ENCODE results near the gene CCSER1.
"Not testable (repeated sequence)": the region's sequence is repeated elsewhere in the genome, so short reads cannot be mapped to it uniquely, and the experiment has no call there.

The CCSER1 gene

GRCh38 chr4:91207535-91207934 lies 1080.3 kb downstream of the CCSER1 start:
- H3K4me3 ChIP-seq (ENCODE audit: low read depth, low read length), result no peak overlapping the region
- TF ChIP-seq, protein P1, sequence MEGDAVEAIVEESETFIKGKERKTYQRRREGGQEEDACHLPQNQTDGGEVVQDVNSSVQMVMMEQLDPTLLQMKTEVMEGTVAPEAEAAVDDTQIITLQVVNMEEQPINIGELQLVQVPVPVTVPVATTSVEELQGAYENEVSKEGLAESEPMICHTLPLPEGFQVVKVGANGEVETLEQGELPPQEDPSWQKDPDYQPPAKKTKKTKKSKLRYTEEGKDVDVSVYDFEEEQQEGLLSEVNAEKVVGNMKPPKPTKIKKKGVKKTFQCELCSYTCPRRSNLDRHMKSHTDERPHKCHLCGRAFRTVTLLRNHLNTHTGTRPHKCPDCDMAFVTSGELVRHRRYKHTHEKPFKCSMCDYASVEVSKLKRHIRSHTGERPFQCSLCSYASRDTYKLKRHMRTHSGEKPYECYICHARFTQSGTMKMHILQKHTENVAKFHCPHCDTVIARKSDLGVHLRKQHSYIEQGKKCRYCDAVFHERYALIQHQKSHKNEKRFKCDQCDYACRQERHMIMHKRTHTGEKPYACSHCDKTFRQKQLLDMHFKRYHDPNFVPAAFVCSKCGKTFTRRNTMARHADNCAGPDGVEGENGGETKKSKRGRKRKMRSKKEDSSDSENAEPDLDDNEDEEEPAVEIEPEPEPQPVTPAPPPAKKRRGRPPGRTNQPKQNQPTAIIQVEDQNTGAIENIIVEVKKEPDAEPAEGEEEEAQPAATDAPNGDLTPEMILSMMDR (IDR thresholded peaks at IDR 0.05; ENCODE audit: borderline replicate concordance, insufficient read depth, low read depth, low read length), result no peak

DNA sequence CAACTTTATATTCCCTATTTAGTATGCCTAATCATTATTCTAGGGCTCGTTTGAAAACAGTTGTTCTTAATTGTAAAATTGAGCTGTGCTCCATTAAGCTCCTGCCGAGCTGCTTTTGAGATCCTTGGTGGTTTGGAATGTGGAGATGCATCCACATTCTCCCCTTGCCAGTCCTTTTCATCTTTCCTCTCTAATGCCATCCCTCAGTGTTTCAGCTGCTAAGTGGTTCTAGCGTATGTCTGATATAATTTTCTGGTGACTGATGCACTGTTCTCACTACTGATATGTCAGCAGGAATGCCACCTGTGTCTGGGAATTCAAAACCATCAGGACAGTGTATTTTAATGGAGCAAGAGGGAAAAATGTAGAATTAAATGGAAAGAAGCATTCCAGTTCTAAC lies 1085.0 kb downstream of the CCSER1 start:
- TF ChIP-seq, protein P1 (IDR thresholded peaks at IDR 0.05; ENCODE audit: borderline replicate concordance, insufficient read depth, low read depth, low read length), result no peak
- no peak overlapping the region for H3K4me3 ChIP-seq (ENCODE audit: low read depth, low read length)

DNA sequence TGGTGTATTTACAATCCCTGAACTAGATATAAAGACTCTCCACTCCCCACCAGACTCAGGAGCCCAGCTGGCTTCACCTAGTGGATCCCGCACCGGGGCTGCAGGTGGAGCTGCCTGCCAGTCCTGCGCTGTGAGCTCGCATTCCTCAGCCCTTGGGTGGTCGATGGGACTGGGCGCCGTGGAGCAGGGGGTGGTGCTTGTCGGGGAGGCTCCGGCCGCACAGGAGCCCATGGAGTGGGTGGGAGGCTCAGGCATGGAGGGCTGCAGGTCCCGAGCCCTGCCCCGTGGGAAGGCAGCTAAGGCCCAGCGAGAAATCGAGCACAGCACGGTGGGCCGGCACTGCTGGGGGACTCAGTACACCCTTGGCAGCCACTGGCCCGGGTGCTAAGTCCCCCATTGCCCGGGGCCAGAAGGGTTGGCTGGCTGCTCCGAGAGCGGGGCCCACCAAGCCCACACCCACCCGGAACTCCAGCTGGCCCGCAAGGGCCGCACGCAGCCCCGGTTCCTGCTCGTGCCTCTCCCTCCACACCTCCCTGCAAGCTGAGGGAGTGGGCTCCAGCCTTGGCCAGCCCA lies 1090.7 kb downstream of the CCSER1 start:
- H3K4me3 ChIP-seq (ENCODE audit: low read depth, low read length), result not testable (repeated sequence)

GRCh38 chr4:91220315-91220714 lies 1093.1 kb downstream of the CCSER1 start:
- no peak overlapping the region for H3K4me3 ChIP-seq (ENCODE audit: low read depth, low read length)
- TF ChIP-seq, protein P1 (IDR thresholded peaks at IDR 0.05; ENCODE audit: borderline replicate concordance, insufficient read depth, low read depth, low read length), result no peak

DNA sequence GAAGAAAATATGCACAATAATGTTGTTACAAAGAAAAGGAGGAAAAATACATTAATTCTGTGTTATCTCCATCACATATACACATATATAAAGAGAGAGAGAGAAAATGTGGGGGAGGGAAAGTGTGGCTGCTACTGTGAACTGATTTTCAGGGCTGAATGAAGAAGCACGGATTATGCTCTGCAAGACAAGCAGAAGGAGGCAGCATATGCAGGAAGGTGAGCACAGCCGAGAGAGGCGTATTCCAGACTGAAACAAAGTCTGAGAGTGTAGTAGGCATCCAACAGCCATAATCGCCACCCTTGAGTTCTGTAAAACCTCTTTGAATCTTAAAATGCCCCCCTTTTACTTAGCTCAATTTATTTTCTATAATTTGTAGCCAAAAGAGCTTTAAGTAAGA lies 1094.8 kb downstream of the CCSER1 start:
- no peak overlapping the region for H3K4me3 ChIP-seq (ENCODE audit: low read depth, low read length)
- TF ChIP-seq, protein P1 (IDR thresholded peaks at IDR 0.05; ENCODE audit: borderline replicate concordance, insufficient read depth, low read depth, low read length), result no peak

GRCh38 chr4:91226867-91227266 lies 1099.7 kb downstream of the CCSER1 start:
- no peak overlapping the region for H3K4me3 ChIP-seq (ENCODE audit: low read depth, low read length)
- TF ChIP-seq, protein P1 (IDR thresholded peaks at IDR 0.05; ENCODE audit: borderline replicate concordance, insufficient read depth, low read depth, low read length), result no peak

- H3K4me3 ChIP-seq (ENCODE audit: low read depth, low read length), result no peak overlapping the region
- TF ChIP-seq, protein P1 (IDR thresholded peaks at IDR 0.05; ENCODE audit: borderline replicate concordance, insufficient read depth, low read depth, low read length), result no peak
Measured at GRCh38 chr4:91228659-91229058, 1101.5 kb downstream of the CCSER1 start.

DNA sequence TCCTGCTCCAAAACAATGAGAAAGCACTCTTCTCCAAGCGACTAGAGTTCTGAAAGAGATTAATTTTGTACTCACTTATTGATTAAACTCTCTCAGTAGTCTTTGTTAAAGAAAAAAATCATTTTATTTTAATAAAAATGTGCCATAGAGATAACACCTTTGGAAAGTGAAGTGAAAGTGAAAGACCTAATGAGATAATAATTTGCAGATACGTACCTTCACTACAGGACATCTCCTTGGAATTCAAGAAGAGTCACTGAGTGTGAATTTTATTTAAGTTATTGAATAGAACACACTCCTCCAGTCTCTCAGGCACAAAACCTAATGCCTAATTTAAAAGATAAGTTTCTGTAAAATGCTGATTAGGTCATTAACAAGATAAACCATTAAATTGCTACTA lies 1106.0 kb downstream of the CCSER1 start:
- TF ChIP-seq, protein P1 (IDR thresholded peaks at IDR 0.05; ENCODE audit: borderline replicate concordance, insufficient read depth, low read depth, low read length), result no peak
- H3K4me3 ChIP-seq (ENCODE audit: low read depth, low read length), result no peak overlapping the region

All from GM12875 (cell line).